Tongue (tissue), 3 donors: ENCODE measurements around the gene GOLGA6L9. TPM values are rescaled to one million over a fixed set of nuclear protein-coding genes. Genes with fewer than 3 reads are reported as not detected.
"Not testable (repeated sequence)": the region's sequence is repeated elsewhere in the genome, so short reads cannot be mapped to it uniquely, and the experiment has no call there.

Experiments
- DNase-seq: peaks from one replicate; pipeline ENCODE4 v3.0.0-alpha.2; 2015
- small RNA-seq: library from RNA; depleted of rRNA; stranded (forward); fragments of <200 nt; gene quantifications from one replicate; pipeline ENCODE3, GENCODE V24; 2014; ENCODE audit warnings: low replicate concordance
- total RNA-seq: library from RNA; depleted of rRNA; stranded (reverse); fragments of >200 nt; gene quantifications from one replicate; pipeline ENCODE4 v1.2.3, GENCODE V29; 2014

The GOLGA6L9 gene
- total RNA-seq, 1 donor from 2014 or later, result 8.4 TPM

- DNase-seq, result not testable (repeated sequence)
These were observed 39.8 kb downstream of the GOLGA6L9 start for GRCh38 chr15:82469381-82469780.

- DNase-seq, result not testable (repeated sequence)
These were observed 42.8 kb downstream of the GOLGA6L9 start for GRCh38 chr15:82472269-82472982.

- DNase-seq, result not testable (repeated sequence)
These were observed 45.1 kb downstream of the GOLGA6L9 start for GRCh38 chr15:82474596-82475325.

GRCh38 chr15:82475345-82475967 is 45.8 kb downstream of the GOLGA6L9 start:
- DNase-seq, result not testable (repeated sequence)

- DNase-seq, result not testable (repeated sequence)
These were observed 47.2 kb downstream of the GOLGA6L9 start for GRCh38 chr15:82476697-82477342.

GRCh38 chr15:82477343-82478057 is 47.9 kb downstream of the GOLGA6L9 start:
- not testable (repeated sequence) for DNase-seq

Small RNAs within 50 kb of the gene (small RNA-seq; reads per million reads assigned to genes)
- gene AC245033.3, result not detected

Other genes with a start within 250 kb of the GOLGA6L9 start
- 30.1 TPM for gene EFL1, start 167.1 kb upstream of the GOLGA6L9 start, total RNA-seq
- gene SAXO2, start 167.0 kb upstream of the GOLGA6L9 start, total RNA-seq, result 1.8 TPM
- 4.1 TPM for gene GOLGA6L10, start 80.3 kb upstream of the GOLGA6L9 start, total RNA-seq
- gene RPS17, start 110.6 kb downstream of the GOLGA6L9 start, total RNA-seq, result 1,308 TPM
- 1.1 TPM for gene CPEB1, start 217.5 kb downstream of the GOLGA6L9 start, total RNA-seq